GM23248 (cell line): ENCODE measurements around the gene PKHD1.

Experiments
- EZH2 ChIP-seq: fragments of 200-600 bp; sonication (generic); IDR thresholded peaks from 2 replicates; pipeline ENCODE4 v1.6.1; 2018; ENCODE audit warnings: antibody characterized with exemption, mild to moderate bottlenecking; ENCODE audit not compliant: insufficient read depth, poor library complexity, severe bottlenecking
- EZH2phosphoT487 ChIP-seq: fragments of 200-600 bp; sonication (generic); IDR thresholded peaks from 2 replicates; pipeline ENCODE4 v1.6.1; 2018; ENCODE audit warnings: antibody characterized with exemption, moderate library complexity, mild to moderate bottlenecking, low read depth; ENCODE audit not compliant: insufficient read depth

- TF ChIP-seq EZH2 (no peak), EZH2phosphoT487 (no peak)
Measured at GRCh38 chr6:51960419-51960818, 127.0 kb downstream of the PKHD1 start.
